ENCODE results near the gene B4GALNT2.
"Not testable (repeated sequence)": the region's sequence is repeated elsewhere in the genome, so short reads cannot be mapped to it uniquely, and the experiment has no call there.

B4GALNT2 gene

DNA sequence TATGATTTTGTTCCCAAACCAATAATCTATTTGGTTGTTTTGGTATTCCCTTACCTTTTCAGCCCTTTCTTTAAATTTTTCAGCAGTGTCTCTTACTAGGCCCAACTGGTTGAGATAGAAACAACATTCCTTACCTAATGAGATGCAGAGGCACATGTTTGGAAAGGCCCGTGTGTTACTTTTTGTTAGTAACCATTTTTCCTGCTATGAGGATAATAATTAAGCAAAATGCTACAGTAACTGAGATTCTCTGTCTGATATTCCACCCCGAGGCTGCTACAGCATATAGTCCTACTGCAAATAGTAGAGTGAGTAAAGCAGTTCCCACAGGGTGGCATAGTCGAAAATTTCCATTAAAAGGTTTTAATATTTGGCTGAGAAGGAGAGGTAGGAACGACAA is 10.0 kb upstream of the B4GALNT2 start:
- Histone ChIP-seq H3K27me3 (ENCODE audit: control insufficient read depth, insufficient read depth, low read length) (no peaks in the 10 kb centered on the region), H3K9me3 (ENCODE audit: control insufficient read depth, low read depth, low read length) (peaks cover 5% of the 10 kb centered on the region), H3K9ac (ENCODE audit: low read length) (no peak overlapping the region), H3K27ac (ENCODE audit: low read length) (no peak overlapping the region), H3K4me3 (ENCODE audit: low read length) (no peak overlapping the region), H3K36me3 (ENCODE audit: control insufficient read depth, low read depth, low read length) (no peaks in the 10 kb centered on the region), H3K4me1 (ENCODE audit: control insufficient read depth, low read depth, low read length) (no peaks in the 10 kb centered on the region)

- no peak overlapping the region for H3K9ac ChIP-seq (ENCODE audit: low read length)
These were observed 9.5 kb upstream of the B4GALNT2 start for GRCh38 chr17:49123061-49123460.

GRCh38 chr17:49125449-49125848 is 7.1 kb upstream of the B4GALNT2 start:
- H3K27me3 ChIP-seq (ENCODE audit: control insufficient read depth, insufficient read depth, low read length): peaks cover under 1% of the 10 kb centered on the region
- peaks cover 5% of the 10 kb centered on the region for H3K9me3 ChIP-seq (ENCODE audit: control insufficient read depth, low read depth, low read length)
- no peak overlapping the region for H3K9ac ChIP-seq (ENCODE audit: low read length)
- H3K27ac ChIP-seq (ENCODE audit: low read length): no peak overlapping the region
- H3K4me1 ChIP-seq (ENCODE audit: control insufficient read depth, low read depth, low read length): no peaks in the 10 kb centered on the region
- H3K4me3 ChIP-seq (ENCODE audit: low read length): no peak overlapping the region
- H3K36me3 ChIP-seq (ENCODE audit: control insufficient read depth, low read depth, low read length): no peaks in the 10 kb centered on the region

More at GRCh38 chr17:49123061-49123460, 9.5 kb upstream of the B4GALNT2 start:
- H3K27me3 ChIP-seq (ENCODE audit: control insufficient read depth, insufficient read depth, low read length): no peaks in the 10 kb centered on the region
- H3K36me3 ChIP-seq (ENCODE audit: control insufficient read depth, low read depth, low read length): no peaks in the 10 kb centered on the region
- no peak overlapping the region for H3K27ac ChIP-seq (ENCODE audit: low read length)
- H3K4me3 ChIP-seq (ENCODE audit: low read length): no peak overlapping the region
- H3K4me1 ChIP-seq (ENCODE audit: control insufficient read depth, low read depth, low read length): no peaks in the 10 kb centered on the region
- peaks cover 5% of the 10 kb centered on the region for H3K9me3 ChIP-seq (ENCODE audit: control insufficient read depth, low read depth, low read length)

GRCh38 chr17:49126183-49126859 is 6.2 kb upstream of the B4GALNT2 start:
- not testable (repeated sequence) for H3K9me3 ChIP-seq (ENCODE audit: control insufficient read depth, low read depth, low read length); H3K36me3 ChIP-seq (ENCODE audit: control insufficient read depth, low read depth, low read length); H3K4me3 ChIP-seq (ENCODE audit: low read length); H3K9ac ChIP-seq (ENCODE audit: low read length); H3K27me3 ChIP-seq (ENCODE audit: control insufficient read depth, insufficient read depth, low read length); H3K4me1 ChIP-seq (ENCODE audit: control insufficient read depth, low read depth, low read length); H3K27ac ChIP-seq (ENCODE audit: low read length)

DNA sequence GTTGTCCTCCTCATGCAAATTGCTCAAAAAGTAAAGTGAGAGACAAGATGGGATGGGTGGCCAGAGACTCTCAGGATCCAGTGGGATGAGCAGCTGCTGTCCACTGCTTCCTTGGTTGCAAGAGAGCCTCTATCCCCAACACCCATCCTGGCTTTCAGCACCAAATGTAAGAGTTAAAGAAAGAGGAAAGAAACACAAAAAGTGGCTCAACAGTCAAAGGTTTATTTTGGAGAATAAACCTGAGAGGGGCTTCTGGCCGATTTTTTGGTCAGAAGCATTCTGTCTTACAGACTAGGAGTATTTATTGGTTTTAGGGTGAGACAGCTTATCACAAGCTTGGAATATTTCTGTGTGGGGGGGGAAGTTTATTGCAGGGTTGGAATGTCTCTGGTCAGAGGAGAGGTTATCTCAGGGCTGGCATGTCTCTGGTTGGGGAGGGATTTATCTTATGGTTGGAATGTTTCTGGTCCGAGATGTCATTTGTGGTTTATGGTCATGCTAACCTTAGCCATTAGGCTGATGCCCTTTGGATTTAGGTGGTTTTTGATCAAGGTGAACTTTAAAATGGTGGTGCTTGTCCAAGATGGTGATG is 3.1 kb upstream of the B4GALNT2 start:
- not testable (repeated sequence) for H3K9me3 ChIP-seq (ENCODE audit: control insufficient read depth, low read depth, low read length); H3K9ac ChIP-seq (ENCODE audit: low read length)
- H3K27me3 ChIP-seq (ENCODE audit: control insufficient read depth, insufficient read depth, low read length): peaks cover 40% of the 10 kb centered on the region

DNA sequence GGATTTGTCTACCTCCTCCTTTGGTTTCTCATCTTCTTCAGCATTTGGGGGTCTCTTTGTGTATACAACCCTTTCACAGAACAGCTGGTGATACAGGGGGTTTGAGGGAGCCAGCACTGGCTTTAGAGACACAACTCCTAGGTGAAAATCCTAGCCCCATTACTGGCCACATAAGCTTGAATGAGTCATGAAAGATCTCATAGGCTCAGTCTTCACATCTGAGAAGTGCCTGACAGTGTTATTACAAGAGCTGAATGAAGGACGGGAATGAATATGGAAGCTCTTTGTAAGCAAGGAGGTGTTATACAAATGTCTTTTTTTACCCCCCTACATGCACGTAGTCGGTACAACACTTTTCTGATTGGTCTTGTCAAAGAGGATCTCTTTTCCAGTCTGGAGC is 1.7 kb upstream of the B4GALNT2 start:
- Histone ChIP-seq H3K4me1 (ENCODE audit: control insufficient read depth, low read depth, low read length) (no peaks in the 10 kb centered on the region), H3K27ac (ENCODE audit: low read length) (no peak overlapping the region), H3K9me3 (ENCODE audit: control insufficient read depth, low read depth, low read length) (no peaks in the 10 kb centered on the region), H3K4me3 (ENCODE audit: low read length) (no peak overlapping the region), H3K9ac (ENCODE audit: low read length) (no peak overlapping the region), H3K27me3 (ENCODE audit: control insufficient read depth, insufficient read depth, low read length) (peaks cover 49% of the 10 kb centered on the region), H3K36me3 (ENCODE audit: control insufficient read depth, low read depth, low read length) (no peaks in the 10 kb centered on the region)

More for the DNA sequence above, 3.1 kb upstream of the B4GALNT2 start:
- not testable (repeated sequence) for H3K4me1 ChIP-seq (ENCODE audit: control insufficient read depth, low read depth, low read length); H3K4me3 ChIP-seq (ENCODE audit: low read length); H3K27ac ChIP-seq (ENCODE audit: low read length); H3K36me3 ChIP-seq (ENCODE audit: control insufficient read depth, low read depth, low read length)

GRCh38 chr17:49132317-49132698 is 261 bp upstream of the B4GALNT2 start:
- peaks cover 49% of the 10 kb centered on the region for H3K27me3 ChIP-seq (ENCODE audit: control insufficient read depth, insufficient read depth, low read length)
- no peaks in the 10 kb centered on the region for H3K9me3 ChIP-seq (ENCODE audit: control insufficient read depth, low read depth, low read length)
- no peak overlapping the region for H3K27ac ChIP-seq (ENCODE audit: low read length)
- H3K9ac ChIP-seq (ENCODE audit: low read length): no peak overlapping the region
- peak overlapping the region; percentile 60 for H3K4me3 ChIP-seq (ENCODE audit: low read length)
- no peaks in the 10 kb centered on the region for H3K4me1 ChIP-seq (ENCODE audit: control insufficient read depth, low read depth, low read length)
- H3K36me3 ChIP-seq (ENCODE audit: control insufficient read depth, low read depth, low read length): no peaks in the 10 kb centered on the region

GRCh38 chr17:49136335-49136734 is 3.8 kb downstream of the B4GALNT2 start:
- Histone ChIP-seq H3K36me3 (ENCODE audit: control insufficient read depth, low read depth, low read length) (no peaks in the 10 kb centered on the region), H3K9me3 (ENCODE audit: control insufficient read depth, low read depth, low read length) (no peaks in the 10 kb centered on the region), H3K27ac (ENCODE audit: low read length) (no peak overlapping the region), H3K9ac (ENCODE audit: low read length) (no peak overlapping the region), H3K4me1 (ENCODE audit: control insufficient read depth, low read depth, low read length) (no peaks in the 10 kb centered on the region), H3K27me3 (ENCODE audit: control insufficient read depth, insufficient read depth, low read length) (peaks cover 40% of the 10 kb centered on the region), H3K4me3 (ENCODE audit: low read length) (no peak overlapping the region)

DNA sequence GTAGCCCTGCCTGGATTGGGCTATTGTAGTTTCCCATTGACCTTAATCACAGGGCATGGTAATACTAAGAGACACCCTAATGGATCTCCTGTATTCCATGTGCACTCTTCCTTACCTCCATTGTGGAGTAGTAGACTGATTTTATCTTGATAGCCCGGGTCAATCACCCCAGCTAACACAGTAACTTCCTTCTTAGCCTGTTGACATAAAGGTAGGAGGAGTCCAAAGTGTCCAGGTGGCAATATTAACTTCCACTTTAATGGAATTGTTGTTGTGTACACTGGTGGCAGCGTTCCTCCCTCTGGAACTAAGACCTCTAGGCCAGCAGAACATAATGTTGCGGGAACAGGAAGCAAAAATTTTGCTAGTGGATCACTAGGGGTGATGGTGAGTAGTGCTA is 13.1 kb downstream of the B4GALNT2 start:
- not testable (repeated sequence) for H3K9me3 ChIP-seq (ENCODE audit: control insufficient read depth, low read depth, low read length); H3K27me3 ChIP-seq (ENCODE audit: control insufficient read depth, insufficient read depth, low read length); H3K9ac ChIP-seq (ENCODE audit: low read length); H3K4me3 ChIP-seq (ENCODE audit: low read length); H3K4me1 ChIP-seq (ENCODE audit: control insufficient read depth, low read depth, low read length); H3K36me3 ChIP-seq (ENCODE audit: control insufficient read depth, low read depth, low read length); H3K27ac ChIP-seq (ENCODE audit: low read length)

GRCh38 chr17:49146620-49147306 is 14.2 kb downstream of the B4GALNT2 start:
- Histone ChIP-seq H3K4me3 (ENCODE audit: low read length) (no peak overlapping the region), H3K36me3 (ENCODE audit: control insufficient read depth, low read depth, low read length) (no peaks in the 10 kb centered on the region), H3K4me1 (ENCODE audit: control insufficient read depth, low read depth, low read length) (no peaks in the 10 kb centered on the region), H3K27me3 (ENCODE audit: control insufficient read depth, insufficient read depth, low read length) (no peaks in the 10 kb centered on the region), H3K27ac (ENCODE audit: low read length) (no peak overlapping the region), H3K9me3 (ENCODE audit: control insufficient read depth, low read depth, low read length) (no peaks in the 10 kb centered on the region), H3K9ac (ENCODE audit: low read length) (no peak overlapping the region)

DNA sequence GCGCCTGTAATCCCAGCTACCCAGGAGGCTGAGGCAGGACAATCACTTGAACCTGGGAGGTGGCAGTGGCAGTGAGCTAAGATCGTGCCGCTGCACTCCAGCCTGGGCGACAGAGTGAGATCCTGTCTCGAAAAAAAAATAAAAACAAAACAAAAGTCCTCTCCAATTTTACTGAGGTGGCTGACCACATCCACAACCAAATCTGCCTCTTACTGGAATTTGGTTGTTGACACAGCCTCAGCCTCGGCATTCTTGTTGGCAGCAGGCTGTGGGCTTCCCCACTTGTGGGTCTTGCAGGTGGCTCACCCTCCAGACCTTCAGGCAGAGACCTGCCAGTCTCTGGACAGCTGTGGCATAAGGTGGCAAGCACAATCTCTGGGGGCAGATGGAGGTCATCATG is 15.6 kb downstream of the B4GALNT2 start:
- H3K4me1 ChIP-seq (ENCODE audit: control insufficient read depth, low read depth, low read length): no peaks in the 10 kb centered on the region
- no peaks in the 10 kb centered on the region for H3K27me3 ChIP-seq (ENCODE audit: control insufficient read depth, insufficient read depth, low read length)
- no peaks in the 10 kb centered on the region for H3K36me3 ChIP-seq (ENCODE audit: control insufficient read depth, low read depth, low read length)
- no peak overlapping the region for H3K9ac ChIP-seq (ENCODE audit: low read length)
- H3K9me3 ChIP-seq (ENCODE audit: control insufficient read depth, low read depth, low read length): no peaks in the 10 kb centered on the region
- no peak overlapping the region for H3K27ac ChIP-seq (ENCODE audit: low read length)
- no peak overlapping the region for H3K4me3 ChIP-seq (ENCODE audit: low read length)

- Histone ChIP-seq H3K27me3 (ENCODE audit: control insufficient read depth, insufficient read depth, low read length) (no peaks in the 10 kb centered on the region), H3K27ac (ENCODE audit: low read length) (no peak overlapping the region), H3K9ac (ENCODE audit: low read length) (no peak overlapping the region), H3K9me3 (ENCODE audit: control insufficient read depth, low read depth, low read length) (no peaks in the 10 kb centered on the region), H3K36me3 (ENCODE audit: control insufficient read depth, low read depth, low read length) (no peaks in the 10 kb centered on the region), H3K4me3 (ENCODE audit: low read length) (no peak overlapping the region), H3K4me1 (ENCODE audit: control insufficient read depth, low read depth, low read length) (no peaks in the 10 kb centered on the region)
These were observed 19.4 kb downstream of the B4GALNT2 start for GRCh38 chr17:49151996-49152395.

Measured in iPS-18a (cell line).